Type B pancreatic cell (in vitro differentiated cells): ENCODE results near the gene RBM27. TPM values are rescaled to one million over a fixed set of nuclear protein-coding genes. Genes with fewer than 3 reads are reported as not detected.
"Not testable (repeated sequence)": the region's sequence is repeated elsewhere in the genome, so short reads cannot be mapped to it uniquely, and the experiment has no call there.

Experiments used
- DNase-seq: peaks from one replicate; pipeline ENCODE4 v3.0.0; 2021; ENCODE audit warnings: mixed read lengths; ENCODE audit not compliant: unreplicated experiment; ENCODE audit errors: extremely low spot score
- H3K27ac Mint-ChIP-seq: 2 replicates; pipeline ENCODE4 v1.8.0; 2021; ENCODE audit warnings: mild to moderate bottlenecking, mixed read lengths
- H3K27me3 Mint-ChIP-seq: 2 replicates; pipeline ENCODE4 v1.8.0; 2021; ENCODE audit warnings: mixed read lengths
- H3K36me3 Mint-ChIP-seq: 2 replicates; pipeline ENCODE4 v1.8.0; 2021; ENCODE audit warnings: mixed read lengths
- H3K4me1 Mint-ChIP-seq: one replicate; pipeline ENCODE4 v1.8.0; 2021; ENCODE audit warnings: mixed read lengths; ENCODE audit not compliant: unreplicated experiment
- H3K4me3 Mint-ChIP-seq: 2 replicates; pipeline ENCODE4 v1.8.0; 2021; ENCODE audit warnings: mild to moderate bottlenecking, mixed read lengths
- H3K9me3 Mint-ChIP-seq: 2 replicates; pipeline ENCODE4 v1.8.0; 2021; ENCODE audit warnings: mixed read lengths
- CTCF ChIP-seq: fragments of 200-600 bp; sonication (generic); conservative IDR thresholded peaks from 2 replicates; pipeline ENCODE4 v1.5.0; 2021; ENCODE audit warnings: antibody characterized with exemption, mild to moderate bottlenecking
- total RNA-seq: library from RNA; stranded (reverse); gene quantifications from 2 replicates; pipeline ENCODE4 v1.2.1, GENCODE V29; 2021; ENCODE audit warnings: low replicate concordance

The RBM27 gene
- total RNA-seq, 1 donor from 2014 or later = 19.8 TPM

GRCh38 chr5:146203872-146204192 lies 427 bp downstream of the RBM27 start:
- peaks cover 2% of the 10 kb centered on the region for H3K4me1 Mint-ChIP-seq
- TF ChIP-seq CTCF = no peak
- no peaks in the 10 kb centered on the region for H3K9me3 Mint-ChIP-seq
- no peak overlapping the region for H3K4me3 Mint-ChIP-seq
- H3K27me3 Mint-ChIP-seq = no peaks in the 10 kb centered on the region
- no peaks in the 10 kb centered on the region for H3K36me3 Mint-ChIP-seq
- H3K27ac Mint-ChIP-seq = no peak overlapping the region
- no peak for DNase-seq

GRCh38 chr5:146205499-146206202 lies 2.2 kb downstream of the RBM27 start:
- DNase-seq = no peak
- Mint-ChIP-seq H3K4me3 (peak overlapping the region; percentile 44), H3K27ac (no peak overlapping the region), H3K9me3 (no peaks in the 10 kb centered on the region), H3K36me3 (no peaks in the 10 kb centered on the region), H3K4me1 (peaks cover 8% of the 10 kb centered on the region), H3K27me3 (no peaks in the 10 kb centered on the region)
- TF ChIP-seq CTCF = no peak

GRCh38 chr5:146206257-146206656 lies 2.9 kb downstream of the RBM27 start:
- Mint-ChIP-seq H3K27me3 (no peaks in the 10 kb centered on the region), H3K4me1 (peaks cover 8% of the 10 kb centered on the region), H3K27ac (no peak overlapping the region), H3K9me3 (no peaks in the 10 kb centered on the region), H3K4me3 (peak overlapping the region; percentile 44), H3K36me3 (no peaks in the 10 kb centered on the region)
- no peak for TF ChIP-seq CTCF
- no peak for DNase-seq

GRCh38 chr5:146208916-146209522 lies 5.6 kb downstream of the RBM27 start:
- Mint-ChIP-seq H3K4me1 (peaks cover 13% of the 10 kb centered on the region), H3K27ac (peak overlapping the region; percentile 1), H3K36me3 (no peaks in the 10 kb centered on the region), H3K9me3 (no peaks in the 10 kb centered on the region), H3K27me3 (no peaks in the 10 kb centered on the region), H3K4me3 (no peak overlapping the region)
- no peak for DNase-seq
- peak; percentile 61 for TF ChIP-seq CTCF

GRCh38 chr5:146209714-146210113 lies 6.3 kb downstream of the RBM27 start:
- H3K4me3 Mint-ChIP-seq = no peak overlapping the region
- H3K36me3 Mint-ChIP-seq = no peaks in the 10 kb centered on the region
- no peak for DNase-seq
- no peaks in the 10 kb centered on the region for H3K27me3 Mint-ChIP-seq
- TF ChIP-seq CTCF = no peak
- peaks cover 20% of the 10 kb centered on the region for H3K4me1 Mint-ChIP-seq
- H3K9me3 Mint-ChIP-seq = no peaks in the 10 kb centered on the region
- no peak overlapping the region for H3K27ac Mint-ChIP-seq

- H3K27ac Mint-ChIP-seq, DNase-seq, H3K36me3 Mint-ChIP-seq, H3K4me3 Mint-ChIP-seq, H3K27me3 Mint-ChIP-seq, H3K9me3 Mint-ChIP-seq: not testable (repeated sequence)
- peaks cover 23% of the 10 kb centered on the region for H3K4me1 Mint-ChIP-seq
Measured at GRCh38 chr5:146210810-146211209, 7.4 kb downstream of the RBM27 start.
